ENCODE data around the gene TTC28.

DNA sequence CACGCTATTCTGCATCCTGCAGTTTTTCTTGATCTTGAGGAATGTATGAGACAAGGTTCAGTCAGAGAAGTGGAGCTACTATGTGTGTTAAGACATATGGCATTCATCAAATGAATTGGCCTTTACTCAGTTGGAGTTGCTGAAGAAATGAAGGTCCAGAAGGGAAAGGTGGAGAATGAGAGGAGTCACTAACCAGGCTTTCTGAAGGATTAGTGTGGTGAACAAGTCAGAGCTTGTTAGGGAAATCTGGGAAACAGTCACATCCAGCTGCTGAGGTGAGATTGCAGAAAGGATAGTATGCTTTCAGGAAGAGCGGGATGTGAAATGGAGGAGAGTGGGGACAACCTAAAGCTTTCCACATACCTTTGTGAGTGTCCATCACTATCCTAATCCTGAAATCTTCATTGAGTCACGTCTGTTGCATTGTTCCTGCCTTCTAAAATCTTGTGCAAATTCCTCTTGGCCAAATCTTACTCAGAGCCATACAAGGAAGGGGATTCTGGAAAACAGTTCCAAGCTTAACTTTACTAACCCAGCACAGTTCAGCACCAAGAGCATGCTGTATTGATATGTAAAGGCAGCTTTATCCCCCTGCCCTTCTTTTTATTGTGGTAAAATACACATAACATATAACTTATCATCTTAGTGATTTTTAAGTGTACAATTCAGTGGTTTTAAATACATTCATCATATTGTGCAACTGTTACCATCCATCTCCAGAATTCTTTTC is 749.1 kb downstream of the TTC28 start:
- TF ChIP-seq, protein P1, sequence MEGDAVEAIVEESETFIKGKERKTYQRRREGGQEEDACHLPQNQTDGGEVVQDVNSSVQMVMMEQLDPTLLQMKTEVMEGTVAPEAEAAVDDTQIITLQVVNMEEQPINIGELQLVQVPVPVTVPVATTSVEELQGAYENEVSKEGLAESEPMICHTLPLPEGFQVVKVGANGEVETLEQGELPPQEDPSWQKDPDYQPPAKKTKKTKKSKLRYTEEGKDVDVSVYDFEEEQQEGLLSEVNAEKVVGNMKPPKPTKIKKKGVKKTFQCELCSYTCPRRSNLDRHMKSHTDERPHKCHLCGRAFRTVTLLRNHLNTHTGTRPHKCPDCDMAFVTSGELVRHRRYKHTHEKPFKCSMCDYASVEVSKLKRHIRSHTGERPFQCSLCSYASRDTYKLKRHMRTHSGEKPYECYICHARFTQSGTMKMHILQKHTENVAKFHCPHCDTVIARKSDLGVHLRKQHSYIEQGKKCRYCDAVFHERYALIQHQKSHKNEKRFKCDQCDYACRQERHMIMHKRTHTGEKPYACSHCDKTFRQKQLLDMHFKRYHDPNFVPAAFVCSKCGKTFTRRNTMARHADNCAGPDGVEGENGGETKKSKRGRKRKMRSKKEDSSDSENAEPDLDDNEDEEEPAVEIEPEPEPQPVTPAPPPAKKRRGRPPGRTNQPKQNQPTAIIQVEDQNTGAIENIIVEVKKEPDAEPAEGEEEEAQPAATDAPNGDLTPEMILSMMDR (IDR thresholded peaks at IDR 0.05) = no peak
- no peak for TF ChIP-seq POLR2A (IDR thresholded peaks at IDR 0.05)

Measured in thyroid gland (tissue), 4 donors.